Mesendoderm (in vitro differentiated cells): ENCODE results near the gene KIAA1210.

Experiments used
- DNase-seq: peaks from one replicate; pipeline ENCODE4 v3.0.0; 2013
- H2AK5ac ChIP-seq: 2 replicates; pipeline ENCODE4 v1.6.1; 2013; ENCODE audit warnings: low read length, inconsistent platforms
- H2BK120ac ChIP-seq: 2 replicates; pipeline ENCODE4 v1.6.1; 2013; ENCODE audit warnings: low read depth, mild to moderate bottlenecking, low read length, moderate library complexity, mixed read lengths
- H2BK15ac ChIP-seq: replicated peaks from 2 replicates; pipeline ENCODE4 v1.6.1; 2013; ENCODE audit warnings: low read depth, mild to moderate bottlenecking, moderate library complexity
- H2BK5ac ChIP-seq: 2 replicates; pipeline ENCODE4 v1.6.1; 2013; ENCODE audit warnings: low read length, inconsistent platforms
- H3K18ac ChIP-seq: 2 replicates; pipeline ENCODE4 v1.6.1; 2013; ENCODE audit warnings: mild to moderate bottlenecking, low read length, mixed read lengths
- H3K23ac ChIP-seq: one replicate; pipeline ENCODE4 v1.6.1; 2013; ENCODE audit warnings: low read length
- H3K27ac ChIP-seq: 2 replicates; pipeline ENCODE4 v1.5.1; 2013; ENCODE audit warnings: low read depth, mild to moderate bottlenecking, inconsistent platforms, low read length, moderate library complexity
- H3K27me3 ChIP-seq: 2 replicates; pipeline ENCODE4 v1.6.1; 2013; ENCODE audit warnings: low read length, control low read depth, mild to moderate bottlenecking, inconsistent platforms; ENCODE audit not compliant: insufficient read depth, poor library complexity
- H3K36me3 ChIP-seq: 2 replicates; pipeline ENCODE4 v1.6.1; 2013; ENCODE audit warnings: low read length, inconsistent platforms; ENCODE audit not compliant: control insufficient read depth, insufficient read depth
- H3K4ac ChIP-seq: one replicate; pipeline ENCODE4 v1.6.1; 2013; ENCODE audit warnings: low read depth, mild to moderate bottlenecking, low read length, moderate library complexity
- H3K4me1 ChIP-seq: 2 replicates; pipeline ENCODE4 v1.6.1; 2013; ENCODE audit warnings: low read depth, low read length, inconsistent platforms; ENCODE audit not compliant: control insufficient read depth
- H3K4me2 ChIP-seq: 2 replicates; pipeline ENCODE4 v1.6.1; 2013; ENCODE audit warnings: low read length
- H3K4me3 ChIP-seq: 2 replicates; pipeline ENCODE4 v1.5.1; 2013; ENCODE audit warnings: mild to moderate bottlenecking, low read length
- H3K56ac ChIP-seq: one replicate; pipeline ENCODE4 v1.6.1; 2013; ENCODE audit warnings: low read length
- H3K79me1 ChIP-seq: 2 replicates; pipeline ENCODE4 v1.6.1; 2013; ENCODE audit warnings: low read length, inconsistent platforms
- H3K79me2 ChIP-seq: 2 replicates; pipeline ENCODE4 v1.6.1; 2013; ENCODE audit warnings: mild to moderate bottlenecking, low read length; ENCODE audit not compliant: control insufficient read depth, insufficient read depth
- H3K9ac ChIP-seq: 2 replicates; pipeline ENCODE4 v1.6.1; 2013; ENCODE audit warnings: low read length, inconsistent platforms
- H4K5ac ChIP-seq: one replicate; pipeline ENCODE4 v1.6.1; 2013; ENCODE audit warnings: low read length
- H4K8ac ChIP-seq: one replicate; pipeline ENCODE4 v1.6.1; 2013; ENCODE audit warnings: low read depth, mild to moderate bottlenecking, control low read depth, low read length, moderate library complexity
- WGBS: extraction: QIAGEN DNeasy Blood & Tissue Kit; methylation state at CpG from one replicate; pipeline ENCODE4 v1.1.7; 2013; ENCODE audit warnings: low lambda C conversion rate, missing lambda C conversion rate; ENCODE audit not compliant: insufficient coverage; ENCODE audit errors: extremely low coverage; 5-methylcytosine and 5-hydroxymethylcytosine counted together

KIAA1210 gene

DNA sequence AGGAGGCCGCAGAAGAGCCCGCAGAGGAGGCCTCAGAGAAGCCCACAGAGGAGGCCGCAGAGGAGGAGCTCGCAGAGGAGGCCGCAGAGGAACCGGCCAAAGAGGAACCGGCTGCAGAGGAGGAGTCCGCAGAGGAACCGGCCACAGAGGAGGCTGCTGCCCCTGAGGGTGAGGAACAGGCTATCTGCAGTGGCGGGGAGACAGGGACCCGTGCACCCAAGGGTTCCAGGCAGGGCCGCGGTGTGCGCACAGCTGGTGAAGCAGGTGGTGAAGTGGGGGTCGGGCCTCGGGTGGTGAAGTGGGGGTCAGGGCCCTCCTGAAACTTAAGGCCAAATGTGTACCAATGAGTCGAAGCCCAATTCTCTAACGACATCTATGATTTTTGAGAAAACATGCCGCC, 53.7 kb downstream of the KIAA1210 start:
- H2BK15ac ChIP-seq = no peak overlapping the region
- H2AK5ac ChIP-seq = no peak overlapping the region
- no peak overlapping the region for H3K18ac ChIP-seq
- H3K79me1 ChIP-seq = no peaks in the 10 kb centered on the region
- no peaks in the 10 kb centered on the region for H3K36me3 ChIP-seq
- H4K5ac ChIP-seq = no peak overlapping the region
- no peak overlapping the region for H3K4me3 ChIP-seq
- no peak overlapping the region for H3K9ac ChIP-seq
- H3K4ac ChIP-seq = no peak overlapping the region
- DNase-seq = no peak
- no peaks in the 10 kb centered on the region for H3K27me3 ChIP-seq
- no peaks in the 10 kb centered on the region for H3K4me1 ChIP-seq
- no peaks in the 10 kb centered on the region for H3K79me2 ChIP-seq
- H2BK120ac ChIP-seq = no peak overlapping the region
- H3K4me2 ChIP-seq = no peak overlapping the region
- H3K56ac ChIP-seq = no peak overlapping the region
- no CpG with 5 or more reads among the region's 19 CpGs for WGBS
- H2BK5ac ChIP-seq = no peak overlapping the region
- H4K8ac ChIP-seq = no peak overlapping the region
- H3K23ac ChIP-seq = no peak overlapping the region
- no peak overlapping the region for H3K27ac ChIP-seq

DNA sequence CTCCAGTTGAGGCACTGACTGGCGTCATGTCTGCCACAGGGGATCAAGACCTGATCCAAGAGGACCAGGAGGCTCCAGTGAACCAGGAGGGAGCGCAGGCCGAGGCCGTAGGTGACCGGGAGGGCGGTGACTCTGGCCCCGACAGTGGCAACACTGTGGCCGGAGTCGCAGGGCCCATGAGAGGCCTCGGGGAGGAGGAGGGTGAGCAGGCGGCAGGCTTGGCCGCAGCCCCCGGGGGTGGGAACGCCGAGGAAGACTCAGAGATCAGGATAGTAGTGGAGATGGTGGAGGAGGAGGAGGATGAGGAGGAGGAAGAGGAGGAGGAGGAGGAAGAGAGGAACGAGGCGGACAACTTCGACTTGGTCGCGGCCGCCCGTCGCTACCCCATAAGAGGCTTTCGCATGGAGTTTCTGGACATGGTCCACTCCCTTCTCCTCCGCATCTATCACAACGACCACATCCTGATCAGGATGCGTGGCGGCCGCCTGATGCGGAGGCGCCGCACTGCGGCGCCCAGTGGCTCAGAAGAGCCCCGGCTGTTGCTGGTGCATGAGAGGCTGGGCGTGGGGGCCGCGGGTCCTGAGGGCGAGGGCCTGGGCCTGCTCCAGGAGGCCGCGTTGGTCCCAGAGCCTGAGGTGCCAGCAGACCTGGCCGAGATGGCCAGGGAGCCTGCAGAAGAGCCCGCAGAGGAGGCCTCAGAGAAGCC, 54.3 kb downstream of the KIAA1210 start:
- Histone ChIP-seq H3K36me3 (no peaks in the 10 kb centered on the region), H3K4me1 (no peaks in the 10 kb centered on the region), H3K27me3 (no peaks in the 10 kb centered on the region), H2AK5ac (no peak overlapping the region), H2BK15ac (no peak overlapping the region), H3K18ac (no peak overlapping the region), H3K56ac (no peak overlapping the region), H4K8ac (no peak overlapping the region), H3K23ac (no peak overlapping the region), H3K9ac (no peak overlapping the region), H3K4me2 (no peak overlapping the region), H2BK120ac (no peak overlapping the region), H3K4ac (no peak overlapping the region), H3K27ac (no peak overlapping the region), H4K5ac (no peak overlapping the region), H2BK5ac (no peak overlapping the region), H3K79me1 (no peaks in the 10 kb centered on the region), H3K4me3 (no peak overlapping the region), H3K79me2 (no peaks in the 10 kb centered on the region)
- DNase-seq = no peak
- WGBS = no CpG with 5 or more reads among the region's 43 CpGs

DNA sequence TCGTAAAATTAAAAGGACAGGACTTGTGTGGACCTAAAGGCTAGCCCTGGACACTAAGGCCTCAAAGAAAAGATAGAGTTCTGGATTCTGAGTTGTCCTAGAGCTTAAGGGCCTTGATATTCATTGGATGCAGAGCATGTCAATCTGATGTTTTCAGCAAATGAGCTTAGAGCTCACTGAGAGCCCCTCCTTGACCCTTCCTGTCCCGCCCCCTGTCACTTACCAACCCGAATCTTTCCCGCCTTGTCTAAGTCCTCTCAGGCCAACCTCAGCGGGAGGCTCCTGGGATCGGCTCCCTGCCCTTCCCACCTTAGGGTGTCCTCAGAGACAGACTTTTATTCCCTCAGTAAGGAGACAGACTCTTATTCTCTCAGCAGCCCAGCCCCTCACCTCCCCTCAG, 54.9 kb downstream of the KIAA1210 start, which contains the start of gene CT47C1:
TSS of gene CT47C1 (plus strand) at position 250 of the 400 bp plus-strand sequence. CDS start 233 bp downstream, outside the sequence.
- no peak within 1 kb of the TSS for H3K4me3 ChIP-seq
- no peak within 1 kb of the TSS for H2BK15ac ChIP-seq
- H3K23ac ChIP-seq = no peak within 1 kb of the TSS
- no peak within 1 kb of the TSS for H3K56ac ChIP-seq
- H3K4me1 ChIP-seq = no peaks in the 10 kb centered on the region
- H3K9ac ChIP-seq = no peak within 1 kb of the TSS
- no peak within 1 kb of the TSS for H4K5ac ChIP-seq
- H3K36me3 ChIP-seq = no peaks in the 10 kb centered on the region
- DNase-seq = peak; percentile 13
- WGBS = no CpG with 5 or more reads among the region's 6 CpGs
- H3K18ac ChIP-seq = no peak within 1 kb of the TSS
- no peak within 1 kb of the TSS for H3K27ac ChIP-seq
- H3K79me2 ChIP-seq = no peaks in the 10 kb centered on the region
- no peak within 1 kb of the TSS for H3K4ac ChIP-seq
- H2BK120ac ChIP-seq = no peak within 1 kb of the TSS
- H2BK5ac ChIP-seq = no peak within 1 kb of the TSS
- H3K4me2 ChIP-seq = no peak within 1 kb of the TSS
- H2AK5ac ChIP-seq = no peak within 1 kb of the TSS
- H4K8ac ChIP-seq = no peak within 1 kb of the TSS
- no peaks in the 10 kb centered on the region for H3K79me1 ChIP-seq
- no peaks in the 10 kb centered on the region for H3K27me3 ChIP-seq

DNA sequence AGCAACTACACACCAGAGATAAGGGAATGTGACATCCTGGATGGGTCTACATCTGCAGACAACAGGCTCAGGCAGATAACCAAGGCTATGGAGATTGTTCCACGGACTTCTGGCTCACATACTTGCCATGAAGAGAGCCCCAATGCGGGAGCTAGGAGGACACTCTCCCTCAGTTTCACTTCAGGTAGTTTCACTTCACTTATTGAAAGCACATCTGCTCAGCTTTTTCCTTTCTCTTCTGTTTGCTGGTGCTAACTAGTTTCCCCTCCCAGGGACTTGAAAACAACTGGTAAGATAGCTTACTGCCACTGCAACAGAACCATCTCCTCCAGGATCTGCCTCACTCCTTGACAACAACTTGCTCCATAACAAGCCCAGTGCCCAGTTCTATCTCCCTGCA, 56.2 kb downstream of the KIAA1210 start:
- no peak overlapping the region for H2AK5ac ChIP-seq
- no peak overlapping the region for H3K4me2 ChIP-seq
- H4K8ac ChIP-seq = no peak overlapping the region
- H3K4ac ChIP-seq = no peak overlapping the region
- H3K56ac ChIP-seq = no peak overlapping the region
- no peak overlapping the region for H3K27ac ChIP-seq
- H3K23ac ChIP-seq = no peak overlapping the region
- H3K4me3 ChIP-seq = no peak overlapping the region
- H2BK120ac ChIP-seq = no peak overlapping the region
- H4K5ac ChIP-seq = no peak overlapping the region
- H3K36me3 ChIP-seq = no peaks in the 10 kb centered on the region
- no peaks in the 10 kb centered on the region for H3K79me2 ChIP-seq
- H3K18ac ChIP-seq = no peak overlapping the region
- no peaks in the 10 kb centered on the region for H3K4me1 ChIP-seq
- no CpG with 5 or more reads among the region's 2 CpGs for WGBS
- DNase-seq = no peak
- H2BK15ac ChIP-seq = no peak overlapping the region
- H3K9ac ChIP-seq = no peak overlapping the region
- H3K79me1 ChIP-seq = no peaks in the 10 kb centered on the region
- H2BK5ac ChIP-seq = no peak overlapping the region
- no peaks in the 10 kb centered on the region for H3K27me3 ChIP-seq

DNA sequence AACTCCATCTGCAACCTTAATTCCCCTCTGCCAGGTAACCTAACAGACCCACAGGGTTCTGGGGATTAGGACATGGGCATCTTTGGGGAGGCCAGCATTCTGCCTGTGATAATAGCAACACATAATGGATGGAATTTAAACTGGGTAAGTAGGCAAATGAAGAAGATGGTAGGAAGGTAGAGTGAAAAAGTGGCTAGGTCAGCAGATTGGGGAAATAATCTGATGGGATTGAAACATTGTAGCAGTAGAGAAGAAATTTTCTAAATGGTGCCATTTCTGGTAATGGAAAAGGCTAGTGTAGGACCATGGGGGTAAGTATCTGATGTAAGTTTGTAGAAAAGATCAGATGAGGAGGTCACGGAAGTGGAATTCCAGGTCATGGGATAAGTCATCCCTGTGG, 57.9 kb downstream of the KIAA1210 start:
- Histone ChIP-seq H3K27me3 (no peaks in the 10 kb centered on the region), H3K4me1 (no peaks in the 10 kb centered on the region), H3K79me2 (no peaks in the 10 kb centered on the region)

GRCh38 chrX:119069128-119069527, 58.5 kb downstream of the KIAA1210 start:
- Histone ChIP-seq H3K4me3 (no peak overlapping the region), H3K9ac (no peak overlapping the region), H3K18ac (no peak overlapping the region), H2BK120ac (no peak overlapping the region), H3K4me1 (no peaks in the 10 kb centered on the region), H2AK5ac (no peak overlapping the region), H3K4ac (no peak overlapping the region), H3K36me3 (no peaks in the 10 kb centered on the region), H3K27ac (no peak overlapping the region), H4K5ac (no peak overlapping the region), H3K79me1 (no peaks in the 10 kb centered on the region), H3K27me3 (no peaks in the 10 kb centered on the region), H4K8ac (no peak overlapping the region), H2BK5ac (no peak overlapping the region), H3K56ac (no peak overlapping the region), H3K79me2 (no peaks in the 10 kb centered on the region), H3K23ac (no peak overlapping the region), H2BK15ac (no peak overlapping the region), H3K4me2 (no peak overlapping the region)
- no peak for DNase-seq
- no CpG with 5 or more reads among the region's 1 CpG for WGBS

More for the DNA sequence above, 57.9 kb downstream of the KIAA1210 start:
- H3K23ac ChIP-seq = no peak overlapping the region
- no peak overlapping the region for H3K4me2 ChIP-seq
- H3K18ac ChIP-seq = no peak overlapping the region
- H4K5ac ChIP-seq = no peak overlapping the region
- no peak overlapping the region for H3K4ac ChIP-seq
- H3K36me3 ChIP-seq = no peaks in the 10 kb centered on the region
- no peak for DNase-seq
- no peak overlapping the region for H2BK15ac ChIP-seq
- no peak overlapping the region for H2BK5ac ChIP-seq
- no peak overlapping the region for H3K9ac ChIP-seq
- H3K4me3 ChIP-seq = no peak overlapping the region
- H3K27ac ChIP-seq = no peak overlapping the region
- no CpG with 5 or more reads among the region's 1 CpG for whole genome bisulfite sequencing
- H3K56ac ChIP-seq = no peak overlapping the region
- H2BK120ac ChIP-seq = no peak overlapping the region
- no peak overlapping the region for H2AK5ac ChIP-seq
- H4K8ac ChIP-seq = no peak overlapping the region
- no peaks in the 10 kb centered on the region for H3K79me1 ChIP-seq
